OCI-LY3 (cell line): ENCODE measurements around the gene GPR183.

Source experiments
- EZH2phosphoT487 ChIP-seq: fragments of 200-600 bp; shearing (Covaris generic); IDR thresholded peaks from 2 replicates; pipeline ENCODE4 v1.6.1; 2018; ENCODE audit warnings: antibody characterized with exemption, mixed run types, low read depth
- TF ChIP-seq, protein P1 (sequence below): fragments of 200-600, 300-600 bp; sonication (generic); IDR thresholded peaks from 2 replicates; pipeline ENCODE4 v1.5.1; 2014; ENCODE audit warnings: antibody characterized with exemption, low read length, low read depth

DNA sequence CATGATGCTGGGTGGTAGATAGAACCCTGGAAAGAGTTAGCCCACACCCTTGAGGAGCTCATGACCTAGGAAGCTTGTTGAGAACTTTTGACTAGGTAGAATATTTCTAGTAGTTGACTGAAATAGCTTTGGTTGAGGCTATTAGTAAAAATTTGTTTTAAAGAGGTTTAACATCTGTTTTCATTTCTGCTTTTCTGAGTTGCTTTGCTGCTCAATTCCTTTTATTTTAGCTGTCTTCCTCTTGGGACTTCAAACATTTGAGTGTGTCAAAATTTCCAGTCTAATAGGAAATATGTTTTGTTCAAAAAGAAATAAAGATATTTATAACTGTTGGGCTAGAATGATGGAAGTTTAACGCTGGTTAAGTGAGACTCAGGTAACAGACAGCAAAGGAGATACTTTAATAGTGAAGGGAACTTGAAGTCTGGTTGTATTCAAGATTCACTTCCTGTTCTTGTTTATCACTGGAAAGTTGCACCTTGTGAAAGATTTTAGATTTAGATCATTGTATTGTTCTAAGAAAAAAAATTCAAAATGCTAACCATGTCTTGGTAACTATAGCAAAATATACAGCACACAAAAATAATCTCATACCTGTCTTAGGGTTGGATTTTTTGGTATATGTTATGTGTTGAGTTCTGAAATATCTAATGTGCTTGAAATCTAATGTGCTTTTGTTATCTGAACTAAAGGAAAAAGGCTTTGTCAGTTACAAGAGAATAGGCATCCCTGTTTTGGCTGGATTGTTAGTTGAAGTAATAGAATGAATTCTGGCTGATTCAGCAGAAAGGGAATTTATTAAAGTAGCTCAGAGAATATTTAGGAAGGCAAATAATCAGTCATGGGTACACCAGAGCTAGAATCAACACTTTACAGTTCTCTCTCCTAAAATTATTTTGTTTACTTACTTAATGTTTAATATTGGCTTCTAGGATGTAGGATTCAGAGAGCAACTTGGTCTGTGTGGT is 24.7 kb downstream of the GPR183 start:
- TF ChIP-seq, protein P1, sequence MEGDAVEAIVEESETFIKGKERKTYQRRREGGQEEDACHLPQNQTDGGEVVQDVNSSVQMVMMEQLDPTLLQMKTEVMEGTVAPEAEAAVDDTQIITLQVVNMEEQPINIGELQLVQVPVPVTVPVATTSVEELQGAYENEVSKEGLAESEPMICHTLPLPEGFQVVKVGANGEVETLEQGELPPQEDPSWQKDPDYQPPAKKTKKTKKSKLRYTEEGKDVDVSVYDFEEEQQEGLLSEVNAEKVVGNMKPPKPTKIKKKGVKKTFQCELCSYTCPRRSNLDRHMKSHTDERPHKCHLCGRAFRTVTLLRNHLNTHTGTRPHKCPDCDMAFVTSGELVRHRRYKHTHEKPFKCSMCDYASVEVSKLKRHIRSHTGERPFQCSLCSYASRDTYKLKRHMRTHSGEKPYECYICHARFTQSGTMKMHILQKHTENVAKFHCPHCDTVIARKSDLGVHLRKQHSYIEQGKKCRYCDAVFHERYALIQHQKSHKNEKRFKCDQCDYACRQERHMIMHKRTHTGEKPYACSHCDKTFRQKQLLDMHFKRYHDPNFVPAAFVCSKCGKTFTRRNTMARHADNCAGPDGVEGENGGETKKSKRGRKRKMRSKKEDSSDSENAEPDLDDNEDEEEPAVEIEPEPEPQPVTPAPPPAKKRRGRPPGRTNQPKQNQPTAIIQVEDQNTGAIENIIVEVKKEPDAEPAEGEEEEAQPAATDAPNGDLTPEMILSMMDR = no peak
- peak; percentile 76 for TF ChIP-seq EZH2phosphoT487
